Stomach (tissue), 4 donors: ENCODE results near the gene NUAK1.

Source experiments
- EP300 ChIP-seq: sonication (generic); formaldehyde crosslinking; IDR thresholded peaks from one replicate; pipeline ENCODE4 v1.6.1; 2017; ENCODE audit warnings: antibody characterized with exemption
- POLR2A ChIP-seq, 4 donors: fragments of 450-650 bp; IDR thresholded peaks; one replicate each; pipeline ENCODE4 v1.6.1; 2016; ENCODE audit warnings: antibody characterized with exemption in 4 of 4, control low read depth in 2 of 4, mild to moderate bottlenecking in 1 of 4, moderate library complexity in 1 of 4
- POLR2AphosphoS5 ChIP-seq, 3 donors: sonication (generic); formaldehyde crosslinking; IDR thresholded peaks; one replicate each; pipeline ENCODE4 v1.6.1; 2016; ENCODE audit warnings: antibody characterized with exemption in 3 of 3
- TF ChIP-seq, protein P1 (sequence below), 7 experiments: fragments of 450-650 bp in 4 of 7; fragments of 200-600 bp in 3 of 7; sonication (generic) in 3 of 7; IDR thresholded peaks; one replicate each; pipeline ENCODE4 v1.5.1; 2016 to 2019; ENCODE audit warnings: antibody characterized with exemption in 7 of 7, control low read depth in 2 of 7, mild to moderate bottlenecking in 1 of 7

DNA sequence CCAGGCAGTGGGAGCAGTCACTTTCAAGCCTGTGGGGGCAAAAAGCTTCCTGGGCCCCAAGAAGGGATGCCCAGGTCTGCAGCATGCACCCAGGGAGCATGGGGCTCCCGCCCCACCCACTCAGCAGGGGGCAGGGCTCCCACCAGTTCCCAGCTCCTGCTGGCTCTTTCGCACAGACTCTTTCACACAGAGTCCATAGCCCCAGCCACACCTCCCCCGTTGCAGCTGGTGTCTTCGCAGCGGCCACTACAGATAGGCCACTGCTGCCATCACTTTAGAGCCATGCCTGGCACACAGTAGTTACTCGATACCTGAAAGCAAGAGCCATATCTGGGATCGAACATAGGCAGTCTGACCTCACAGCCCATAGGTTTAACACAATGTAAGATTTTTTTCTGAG, 98.2 kb downstream of the NUAK1 start:
- TF ChIP-seq, protein P1, sequence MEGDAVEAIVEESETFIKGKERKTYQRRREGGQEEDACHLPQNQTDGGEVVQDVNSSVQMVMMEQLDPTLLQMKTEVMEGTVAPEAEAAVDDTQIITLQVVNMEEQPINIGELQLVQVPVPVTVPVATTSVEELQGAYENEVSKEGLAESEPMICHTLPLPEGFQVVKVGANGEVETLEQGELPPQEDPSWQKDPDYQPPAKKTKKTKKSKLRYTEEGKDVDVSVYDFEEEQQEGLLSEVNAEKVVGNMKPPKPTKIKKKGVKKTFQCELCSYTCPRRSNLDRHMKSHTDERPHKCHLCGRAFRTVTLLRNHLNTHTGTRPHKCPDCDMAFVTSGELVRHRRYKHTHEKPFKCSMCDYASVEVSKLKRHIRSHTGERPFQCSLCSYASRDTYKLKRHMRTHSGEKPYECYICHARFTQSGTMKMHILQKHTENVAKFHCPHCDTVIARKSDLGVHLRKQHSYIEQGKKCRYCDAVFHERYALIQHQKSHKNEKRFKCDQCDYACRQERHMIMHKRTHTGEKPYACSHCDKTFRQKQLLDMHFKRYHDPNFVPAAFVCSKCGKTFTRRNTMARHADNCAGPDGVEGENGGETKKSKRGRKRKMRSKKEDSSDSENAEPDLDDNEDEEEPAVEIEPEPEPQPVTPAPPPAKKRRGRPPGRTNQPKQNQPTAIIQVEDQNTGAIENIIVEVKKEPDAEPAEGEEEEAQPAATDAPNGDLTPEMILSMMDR (IDR thresholded peaks at IDR 0.05) = no peak
- TF ChIP-seq POLR2AphosphoS5 (IDR thresholded peaks at IDR 0.05) (no peak), EP300 (no peak), POLR2A (IDR thresholded peaks at IDR 0.05) (no peak)
